ENCODE results near the gene UGT1A9. TPM values are rescaled to one million over a fixed set of nuclear protein-coding genes. Genes with fewer than 3 reads are reported as not detected.

Gene UGT1A9
- total and polyA plus RNA-seq, 2 of the 13 experiments (the other 11 are each of a cell fraction or from before 2014, with no cell fraction given) = 0.07 TPM; not detected in 1

- no peak for TF ChIP-seq AFF4 (CRISPR knock-in tag; IDR thresholded peaks at IDR 0.05)
- TF ChIP-seq ARID2 (CRISPR knock-in tag; IDR thresholded peaks at IDR 0.05; ENCODE audit: borderline replicate concordance) = no peak
- TF ChIP-seq NFIB (CRISPR knock-in tag; IDR thresholded peaks at IDR 0.05; ENCODE audit: borderline replicate concordance) = no peak
- TF ChIP-seq ZBTB10 (CRISPR knock-in tag; IDR thresholded peaks at IDR 0.05; ENCODE audit: borderline replicate concordance) = 0 out of 2 replicates have a peak, but pooled peaks have one; percentile 50
- TF ChIP-seq KLF13 (CRISPR knock-in tag; IDR thresholded peaks at IDR 0.05) = no peak
- TF ChIP-seq NRL (CRISPR knock-in tag; IDR thresholded peaks at IDR 0.05; ENCODE audit: borderline replicate concordance) = no peak
- peak; percentile 93 for TF ChIP-seq ZBTB34 (CRISPR knock-in tag; IDR thresholded peaks at IDR 0.05)
- TF ChIP-seq CENPX (CRISPR knock-in tag; IDR thresholded peaks at IDR 0.05) = no peak
- no peak for TF ChIP-seq POLR2G (IDR thresholded peaks at IDR 0.05; ENCODE audit: low read depth, low read length)
- TF ChIP-seq E2F2 (CRISPR knock-in tag; IDR thresholded peaks at IDR 0.05; ENCODE audit: borderline replicate concordance) = no peak
- TF ChIP-seq CREB3 (CRISPR knock-in tag; IDR thresholded peaks at IDR 0.05) = no peak
- no peak for TF ChIP-seq ZFP82 (CRISPR knock-in tag; IDR thresholded peaks at IDR 0.05; ENCODE audit: borderline replicate concordance)
- TF ChIP-seq ARID5B (CRISPR knock-in tag; IDR thresholded peaks at IDR 0.05) = peak; percentile 99
These were observed 84.9 kb downstream of the UGT1A9 start (continued) for GRCh38 chr2:233756429-233757081.
